ENCODE measurements around the gene ANK3.

DNA sequence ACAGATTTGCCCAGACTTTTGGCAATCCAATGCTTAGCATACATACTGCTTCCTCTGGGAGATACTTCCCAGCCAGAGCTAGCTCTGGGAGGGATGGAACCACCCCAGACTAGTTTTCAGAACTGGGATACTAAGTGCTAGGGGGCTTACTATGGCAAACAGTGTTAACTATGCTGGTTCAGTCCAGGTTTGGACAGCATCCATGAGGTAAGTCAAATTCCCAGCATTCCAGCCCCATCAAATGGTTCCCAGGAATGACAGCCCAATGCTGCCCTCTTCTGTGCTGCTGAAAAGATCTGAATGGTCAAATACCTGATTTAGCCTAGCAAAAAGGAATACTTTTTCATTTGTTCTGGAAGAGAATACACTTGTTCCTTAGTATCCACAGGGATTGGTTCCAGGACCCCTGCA lies 341.6 kb downstream of the ANK3 start:
- TF ChIP-seq, protein P1, sequence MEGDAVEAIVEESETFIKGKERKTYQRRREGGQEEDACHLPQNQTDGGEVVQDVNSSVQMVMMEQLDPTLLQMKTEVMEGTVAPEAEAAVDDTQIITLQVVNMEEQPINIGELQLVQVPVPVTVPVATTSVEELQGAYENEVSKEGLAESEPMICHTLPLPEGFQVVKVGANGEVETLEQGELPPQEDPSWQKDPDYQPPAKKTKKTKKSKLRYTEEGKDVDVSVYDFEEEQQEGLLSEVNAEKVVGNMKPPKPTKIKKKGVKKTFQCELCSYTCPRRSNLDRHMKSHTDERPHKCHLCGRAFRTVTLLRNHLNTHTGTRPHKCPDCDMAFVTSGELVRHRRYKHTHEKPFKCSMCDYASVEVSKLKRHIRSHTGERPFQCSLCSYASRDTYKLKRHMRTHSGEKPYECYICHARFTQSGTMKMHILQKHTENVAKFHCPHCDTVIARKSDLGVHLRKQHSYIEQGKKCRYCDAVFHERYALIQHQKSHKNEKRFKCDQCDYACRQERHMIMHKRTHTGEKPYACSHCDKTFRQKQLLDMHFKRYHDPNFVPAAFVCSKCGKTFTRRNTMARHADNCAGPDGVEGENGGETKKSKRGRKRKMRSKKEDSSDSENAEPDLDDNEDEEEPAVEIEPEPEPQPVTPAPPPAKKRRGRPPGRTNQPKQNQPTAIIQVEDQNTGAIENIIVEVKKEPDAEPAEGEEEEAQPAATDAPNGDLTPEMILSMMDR (IDR thresholded peaks at IDR 0.05) = no peak
- TF ChIP-seq POLR2A (IDR thresholded peaks at IDR 0.05) = no peak

Data from testis (tissue), 2 donors.